HepG2 (cell line): ENCODE data around the gene PPP1R14D. TPM values are rescaled to one million over a fixed set of nuclear protein-coding genes. Genes with fewer than 3 reads are reported as not detected.
A peak's percentile ranks its signal among the peaks of the same experiment; 100 is the strongest.

Experiments used
- ARID2 ChIP-seq: sonication (generic); formaldehyde crosslinking; IDR thresholded peaks from 2 replicates; pipeline ENCODE4 v1.8.1; 2022; ENCODE audit warnings: mild to moderate bottlenecking, missing genetic modification reagents, borderline replicate concordance
- CBX5 ChIP-seq: sonication (generic); formaldehyde crosslinking; IDR thresholded peaks from 2 replicates; pipeline ENCODE4 v1.4.0; 2020; ENCODE audit warnings: missing genetic modification reagents, borderline replicate concordance
- CCDC6 ChIP-seq: sonication (generic); formaldehyde crosslinking; IDR thresholded peaks from 2 replicates; pipeline ENCODE4 v1.8.1; 2022; ENCODE audit warnings: mild to moderate bottlenecking, missing genetic modification reagents, moderate library complexity
- HOXA5 ChIP-seq: sonication (generic); formaldehyde crosslinking; IDR thresholded peaks from 2 replicates; pipeline ENCODE4 v1.4.0; 2020; ENCODE audit warnings: missing genetic modification reagents
- JARID2 ChIP-seq: sonication (generic); formaldehyde crosslinking; IDR thresholded peaks from 2 replicates; pipeline ENCODE4 v1.8.1; 2023; ENCODE audit warnings: missing genetic modification reagents, inconsistent platforms; ENCODE audit not compliant: insufficient replicate concordance
- KLF9 ChIP-seq: IDR thresholded peaks from 2 replicates; pipeline ENCODE4 v1.6.1; 2016; ENCODE audit warnings: low read depth
- NFYB ChIP-seq: sonication (generic); formaldehyde crosslinking; IDR thresholded peaks from 2 replicates; pipeline ENCODE4 v1.4.0; 2020; ENCODE audit warnings: missing genetic modification reagents
- NR3C1 ChIP-seq: sonication (generic); formaldehyde crosslinking; IDR thresholded peaks from 2 replicates; pipeline ENCODE4 v1.4.0; 2020; ENCODE audit warnings: missing genetic modification reagents
- PAF1 ChIP-seq: IDR thresholded peaks from 2 replicates; pipeline ENCODE4 v1.6.1; 2016; ENCODE audit warnings: missing genetic modification reagents, missing compliant biosample characterization
- SNRNP70 ChIP-seq: fragments of 200-400 bp; formaldehyde crosslinking; IDR thresholded peaks from 2 replicates; pipeline ENCODE4 v1.6.1; 2017; ENCODE audit warnings: mild to moderate bottlenecking, low read depth, low read length, moderate library complexity
- ZKSCAN1 ChIP-seq: fragments of 150-350 bp; IDR thresholded peaks from 2 replicates; pipeline ENCODE4 v1.6.1; 2014; ENCODE audit warnings: low read length
- ZNF280D ChIP-seq: sonication (generic); formaldehyde crosslinking; IDR thresholded peaks from 2 replicates; pipeline ENCODE4 v1.5.1; 2020; ENCODE audit warnings: mild to moderate bottlenecking, missing genetic modification reagents
- ZNF513 ChIP-seq: sonication (generic); formaldehyde crosslinking; conservative IDR thresholded peaks from 2 replicates; pipeline ENCODE4 v1.5.0; 2020; ENCODE audit warnings: missing genetic modification reagents
- ZNF639 ChIP-seq: conservative IDR thresholded peaks from 2 replicates; pipeline ENCODE4 v1.6.1; 2018; ENCODE audit warnings: missing genetic modification reagents
- ZNF709 ChIP-seq: sonication (generic); formaldehyde crosslinking; IDR thresholded peaks from 2 replicates; pipeline ENCODE4 v1.5.0; 2020; ENCODE audit warnings: mild to moderate bottlenecking, missing genetic modification reagents
- ZNF720 ChIP-seq: sonication (generic); formaldehyde crosslinking; IDR thresholded peaks from 2 replicates; pipeline ENCODE4 v1.4.0; 2020; ENCODE audit warnings: missing genetic modification reagents
- ZNF775 ChIP-seq: sonication (generic); formaldehyde crosslinking; IDR thresholded peaks from 2 replicates; pipeline ENCODE4 v1.4.0; 2020; ENCODE audit warnings: missing genetic modification reagents, mild to moderate bottlenecking, moderate library complexity, borderline replicate concordance
- ZNF891 ChIP-seq: sonication (generic); formaldehyde crosslinking; IDR thresholded peaks from 2 replicates; pipeline ENCODE4 v1.5.0; 2020; ENCODE audit warnings: mild to moderate bottlenecking, missing genetic modification reagents
- polyA plus RNA-seq, 8 experiments: library from polyadenylated mRNA; depleted of rRNA in 3 of 8; stranded (reverse) in 7 of 8; unstranded in 1 of 8; fragments of >200 nt; fragmentation: Illumina TruSeq in 4 of 8; extraction: Trizol in 4 of 8; gene quantifications; 2 replicates each; pipeline versions ENCODE4 v1.2.1 to v1.2.3, GENCODE V29; 2011 to 2016; ENCODE audit warnings: low read depth in 4 of 8, missing spikeins in 1 of 8, mixed read lengths in 1 of 8; ENCODE audit not compliant: insufficient read depth in 1 of 8
- total RNA-seq, 5 experiments: library from RNA; depleted of rRNA; stranded (reverse); fragments of >200 nt; fragmentation: Illumina TruSeq; extraction: Trizol; gene quantifications; 2 replicates each; pipeline ENCODE4 v1.2.3, GENCODE V29; 2016; ENCODE audit warnings: low read depth in 1 of 5

PPP1R14D gene
- total and polyA plus RNA-seq, 2 of the 13 experiments (the other 11 are each of a cell fraction or from before 2014, with no cell fraction given), result 0.53 to 0.55 TPM

GRCh38 chr15:40857601-40858341 is 29.3 kb upstream of the PPP1R14D start (continued):
- TF ChIP-seq ZNF280D, result no peak
- peak; percentile 51; the same call in 1 of the 2 replicates for TF ChIP-seq HOXA5 (CRISPR knock-in tag)
- peak; percentile 60; the same call in 1 of the 2 replicates for TF ChIP-seq ZNF891 (CRISPR knock-in tag)
- 0 out of 2 replicates have a peak, but pooled peaks have one; percentile 59 for TF ChIP-seq ZNF513 (CRISPR knock-in tag)
- TF ChIP-seq ZNF720 (CRISPR knock-in tag), result no peak
- no peak for TF ChIP-seq ZNF709 (CRISPR knock-in tag)
- no peak for TF ChIP-seq ZKSCAN1
- TF ChIP-seq ARID2 (CRISPR knock-in tag), result no peak
- no peak for TF ChIP-seq PAF1 (CRISPR knock-in tag)
- no peak for TF ChIP-seq NFYB (CRISPR knock-in tag)
- no peak for TF ChIP-seq NR3C1 (CRISPR knock-in tag)
- TF ChIP-seq ZNF775 (CRISPR knock-in tag), result no peak
- TF ChIP-seq CBX5, result no peak
- TF ChIP-seq JARID2 (CRISPR knock-in tag), result no peak
- TF ChIP-seq ZNF639 (CRISPR knock-in tag), result no peak
- TF ChIP-seq KLF9, result no peak
- TF ChIP-seq SNRNP70, result no peak
- TF ChIP-seq CCDC6 (CRISPR knock-in tag), result no peak
